CD4-positive, alpha-beta T cell treated with Interleukin-10 for 1 hour (primary cell): ENCODE results near the gene ATP12A.
"Not testable (repeated sequence)": the region's sequence is repeated elsewhere in the genome, so short reads cannot be mapped to it uniquely, and the experiment has no call there.

ENCODE experiments used
- DNase-seq: peaks from one replicate; pipeline ENCODE4 v3.0.0-alpha.2; 2020

Gene ATP12A

DNA sequence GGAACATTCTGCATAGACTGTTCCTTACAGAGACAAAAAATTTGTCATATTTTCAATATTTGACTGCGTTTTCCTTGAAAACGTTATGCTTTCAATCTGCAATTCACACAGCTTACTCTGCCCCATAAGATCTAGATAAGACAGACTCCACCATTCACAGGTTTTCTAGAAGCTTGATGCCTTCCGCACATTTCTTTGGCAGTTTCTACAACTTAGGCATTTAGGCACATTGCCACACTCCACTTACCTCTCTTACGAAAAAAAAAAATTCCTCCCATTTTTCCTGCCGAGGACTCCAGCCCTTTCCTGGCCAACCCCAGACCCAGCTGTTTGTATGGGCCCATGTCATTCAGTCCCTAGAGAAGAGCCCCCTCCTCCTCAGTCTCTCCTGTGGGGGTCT, 11.2 kb downstream of the ATP12A start:
- DNase-seq, result no peak

GRCh38 chr13:24692561-24692960, 12.4 kb downstream of the ATP12A start:
- no peak for DNase-seq

DNA sequence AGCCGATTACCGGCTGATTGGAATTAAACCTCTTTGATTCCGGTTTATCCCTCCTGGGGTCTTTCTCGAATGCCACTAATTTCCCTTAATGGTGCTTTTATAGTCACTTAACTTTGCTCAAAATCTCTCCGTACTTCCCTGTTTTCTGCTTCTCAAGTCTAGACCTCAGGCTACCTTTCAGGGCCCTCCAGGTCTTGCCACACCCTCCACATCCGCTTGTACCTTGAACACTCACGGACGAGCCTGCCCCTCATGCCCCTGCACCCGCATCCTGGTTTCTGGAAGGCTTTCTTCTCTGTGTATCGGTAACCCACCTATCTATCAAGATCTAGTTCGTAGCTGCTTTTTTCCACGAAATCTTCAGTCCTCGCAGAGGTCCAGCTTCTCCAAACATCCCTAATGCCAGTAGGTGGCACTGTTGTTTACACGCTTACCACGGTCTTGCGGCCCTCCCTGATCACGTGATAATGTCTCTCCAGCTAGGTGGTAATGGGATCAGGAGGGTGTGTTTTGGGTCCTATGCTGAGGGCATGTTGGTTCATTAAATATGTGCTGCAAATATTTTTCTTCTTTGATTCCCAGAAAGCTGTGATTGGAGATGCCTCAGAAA, 13.8 kb downstream of the ATP12A start:
- peak; percentile 55 for DNase-seq

GRCh38 chr13:24694907-24695306, 14.7 kb downstream of the ATP12A start:
- no peak for DNase-seq

DNA sequence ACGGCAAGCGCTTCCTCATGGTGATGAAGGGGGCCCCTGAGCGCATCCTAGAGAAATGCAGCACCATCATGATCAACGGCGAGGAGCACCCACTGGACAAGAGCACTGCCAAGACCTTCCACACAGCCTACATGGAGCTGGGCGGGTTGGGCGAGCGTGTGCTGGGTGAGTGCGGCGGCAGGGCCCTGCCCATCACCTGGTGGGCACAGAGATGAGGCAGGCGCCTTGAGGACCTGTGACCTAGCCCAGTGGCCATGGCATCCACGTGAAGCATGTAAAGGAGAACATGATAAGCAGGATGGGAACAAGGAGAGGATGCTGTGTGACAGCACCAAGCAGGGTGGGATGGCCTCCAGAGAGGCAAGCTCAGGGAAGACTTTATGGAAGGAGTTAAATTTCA, 18.5 kb downstream of the ATP12A start:
- no peak for DNase-seq

DNA sequence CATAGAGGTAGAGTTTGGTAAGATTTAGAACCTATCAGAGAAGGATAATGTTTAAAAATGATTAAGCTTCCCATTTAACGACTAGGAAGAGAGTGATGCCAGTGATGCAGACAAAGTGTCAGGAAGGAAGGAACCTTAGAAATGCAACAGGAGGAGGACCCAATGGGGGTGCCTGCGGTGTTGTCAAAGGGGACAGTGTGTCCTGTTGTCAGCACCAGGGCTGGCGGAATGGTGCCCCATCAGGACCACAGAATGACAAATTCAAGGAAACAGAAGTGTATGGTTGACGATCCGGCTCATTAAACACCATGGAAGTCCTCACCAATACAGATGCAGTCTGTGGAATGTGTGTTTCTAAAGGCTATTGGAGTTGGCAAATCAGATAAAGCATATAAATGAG, 19.3 kb downstream of the ATP12A start:
- DNase-seq, result no peak

DNA sequence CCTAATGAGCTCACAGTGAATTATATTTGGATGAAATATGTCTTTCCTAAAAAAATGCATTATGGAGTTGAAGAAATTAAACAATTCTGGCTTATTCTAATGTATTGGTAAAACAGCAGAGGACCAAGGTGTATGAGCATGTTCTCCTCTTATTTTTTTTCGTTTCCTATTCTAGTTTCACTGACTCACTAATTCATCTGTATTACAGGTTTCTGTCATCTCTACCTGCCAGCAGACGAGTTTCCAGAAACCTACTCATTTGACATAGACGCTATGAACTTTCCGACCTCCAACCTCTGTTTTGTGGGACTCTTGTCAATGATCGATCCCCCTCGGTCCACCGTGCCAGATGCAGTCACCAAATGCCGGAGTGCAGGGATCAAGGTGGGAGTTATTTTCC, 20.3 kb downstream of the ATP12A start:
- no peak for DNase-seq

GRCh38 chr13:24706886-24707585, 26.8 kb downstream of the ATP12A start:
- no peak for DNase-seq

GRCh38 chr13:24709186-24709913, 29.1 kb downstream of the ATP12A start:
- DNase-seq, result peak; percentile 68

DNA sequence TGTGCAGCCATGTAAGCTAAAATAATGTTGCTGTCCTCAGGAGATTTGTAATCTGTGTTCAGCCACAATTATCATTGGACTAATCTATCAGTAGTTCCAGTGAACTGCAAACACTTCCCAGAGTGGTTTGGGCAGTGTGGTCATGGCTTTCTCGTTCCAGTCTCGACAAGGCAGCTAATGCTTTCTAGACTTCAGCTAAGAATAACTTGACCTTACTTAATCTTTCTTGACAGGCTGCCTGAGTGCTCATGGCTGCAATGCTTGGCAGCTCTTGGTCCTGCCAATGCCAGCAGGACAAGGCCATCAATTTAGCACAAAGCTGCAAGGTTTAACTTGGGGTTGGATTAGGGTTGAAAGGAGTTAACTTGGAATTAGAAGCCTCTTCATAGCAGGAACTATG, 32.8 kb downstream of the ATP12A start:
- DNase-seq, result no peak

- no peak for DNase-seq
Observed at GRCh38 chr13:24716011-24716410, 35.8 kb downstream of the ATP12A start.

GRCh38 chr13:24716446-24716845, 36.2 kb downstream of the ATP12A start:
- DNase-seq, result no peak

- DNase-seq, result no peak
Observed at GRCh38 chr13:24717217-24717616, 37.0 kb downstream of the ATP12A start.

DNA sequence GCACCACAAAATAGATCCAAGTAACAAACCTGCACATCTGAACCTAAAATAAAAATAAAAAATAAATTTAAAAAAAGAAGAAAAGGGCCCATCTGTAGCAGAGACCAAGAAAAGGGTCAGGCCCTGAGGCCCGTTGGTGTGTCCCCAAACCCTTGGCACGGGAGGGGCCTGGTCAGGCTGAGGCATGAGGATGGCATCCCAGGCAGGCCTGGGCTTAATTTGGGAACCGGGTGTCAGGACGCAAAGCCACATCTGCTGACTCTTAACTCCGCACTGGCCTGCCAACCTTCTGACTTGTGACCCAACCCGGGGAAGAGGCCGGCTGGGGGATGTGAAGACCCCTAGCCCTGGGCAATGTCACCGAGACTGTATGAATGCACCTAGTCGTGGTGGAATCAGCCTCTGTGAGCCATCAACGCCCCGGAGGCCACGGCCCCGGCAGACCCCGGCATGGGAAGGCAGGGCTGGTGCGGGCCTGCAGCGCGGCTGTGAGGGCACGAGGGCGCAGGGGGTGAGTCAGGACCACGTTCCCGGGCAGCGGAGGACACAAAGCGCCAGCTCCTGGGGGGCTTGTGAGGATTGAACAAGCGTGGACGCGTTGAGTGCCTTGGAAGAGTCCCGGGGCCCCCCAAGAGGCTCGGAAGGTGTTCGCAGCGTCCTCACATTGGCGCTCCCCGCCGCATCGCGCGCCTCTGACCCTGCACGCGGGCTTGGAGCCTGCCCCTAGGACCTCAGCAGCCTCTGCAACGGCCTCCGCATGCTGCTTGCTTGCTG, 38.2 kb downstream of the ATP12A start:
- no peak for DNase-seq

DNA sequence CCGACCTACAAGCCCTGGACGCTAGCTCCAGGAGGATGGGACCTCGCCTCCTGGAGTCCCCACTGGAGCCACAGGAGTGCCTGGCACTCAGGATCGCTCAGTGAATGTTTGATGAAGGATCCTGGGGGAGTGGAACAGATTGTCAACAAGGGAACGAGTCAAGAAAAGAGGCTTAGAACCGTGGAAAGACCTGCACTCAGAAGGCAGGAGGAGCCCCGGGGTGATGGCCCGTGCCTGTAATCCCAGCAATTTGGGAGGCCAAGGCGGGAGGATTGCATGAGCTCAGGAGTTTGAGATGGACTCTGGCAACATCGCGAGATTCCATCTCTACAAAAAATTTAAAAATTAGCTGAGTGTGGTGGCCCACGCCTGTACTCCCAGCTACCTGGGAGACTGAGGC, 38.9 kb downstream of the ATP12A start:
- DNase-seq, result no peak

DNA sequence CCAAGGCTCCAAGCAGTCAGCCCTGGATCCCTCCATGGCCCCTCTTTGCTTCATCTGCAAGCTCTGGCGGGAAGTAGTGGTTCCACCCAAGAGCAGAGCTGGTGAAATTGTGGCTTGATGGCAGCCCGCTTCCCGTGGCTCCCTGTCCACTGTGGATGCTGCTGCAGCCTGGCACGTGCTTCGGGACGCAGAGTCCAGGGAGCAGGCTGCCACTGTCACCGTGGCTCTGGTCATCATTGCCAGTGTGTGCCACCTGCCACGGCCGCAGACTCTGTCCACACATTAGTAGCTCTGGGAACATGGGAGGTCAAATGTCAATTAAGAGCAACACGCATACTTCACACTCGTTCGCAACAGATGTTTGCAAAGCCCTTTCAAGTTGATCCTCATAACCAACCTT, 43.0 kb downstream of the ATP12A start:
- DNase-seq, result no peak

DNA sequence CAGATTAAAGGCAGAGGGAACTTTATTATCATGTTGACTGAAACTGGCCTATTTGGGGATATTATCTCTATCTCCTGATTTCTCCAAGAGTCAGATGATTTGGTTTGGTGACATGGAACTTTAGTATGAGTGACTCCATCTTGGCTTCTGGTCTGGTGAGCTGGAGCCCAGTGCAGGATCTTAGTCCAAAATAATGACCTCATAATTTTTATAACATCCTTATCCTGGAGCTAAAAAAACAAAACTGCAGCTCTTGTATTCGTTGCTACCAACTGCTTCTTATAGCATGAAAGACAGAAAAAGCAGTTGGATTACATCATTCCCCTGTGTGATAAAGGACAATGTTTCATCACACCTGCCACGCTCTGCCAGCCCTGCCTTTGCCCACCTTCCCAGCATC, 44.5 kb downstream of the ATP12A start:
- no peak for DNase-seq

DNA sequence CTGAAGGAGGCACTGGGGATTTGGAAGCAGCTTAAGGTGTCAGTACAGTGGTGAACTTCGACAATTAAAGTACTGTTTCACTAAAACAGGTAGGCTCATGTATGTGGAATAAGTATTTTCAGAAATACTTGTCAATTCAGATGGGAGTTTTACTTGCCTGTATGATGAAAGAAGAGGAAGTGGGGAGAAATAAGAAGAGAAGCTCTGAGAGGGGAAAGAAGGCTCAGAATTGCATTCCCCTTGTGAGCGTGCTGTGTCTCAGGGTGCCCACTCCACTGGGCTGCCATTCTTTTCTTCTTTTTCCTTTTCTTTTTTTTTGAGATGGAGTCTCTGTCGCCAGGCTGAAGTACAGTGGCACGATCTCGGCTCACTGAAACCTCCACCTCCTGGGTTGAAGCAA, 45.2 kb downstream of the ATP12A start:
- no peak for DNase-seq

DNA sequence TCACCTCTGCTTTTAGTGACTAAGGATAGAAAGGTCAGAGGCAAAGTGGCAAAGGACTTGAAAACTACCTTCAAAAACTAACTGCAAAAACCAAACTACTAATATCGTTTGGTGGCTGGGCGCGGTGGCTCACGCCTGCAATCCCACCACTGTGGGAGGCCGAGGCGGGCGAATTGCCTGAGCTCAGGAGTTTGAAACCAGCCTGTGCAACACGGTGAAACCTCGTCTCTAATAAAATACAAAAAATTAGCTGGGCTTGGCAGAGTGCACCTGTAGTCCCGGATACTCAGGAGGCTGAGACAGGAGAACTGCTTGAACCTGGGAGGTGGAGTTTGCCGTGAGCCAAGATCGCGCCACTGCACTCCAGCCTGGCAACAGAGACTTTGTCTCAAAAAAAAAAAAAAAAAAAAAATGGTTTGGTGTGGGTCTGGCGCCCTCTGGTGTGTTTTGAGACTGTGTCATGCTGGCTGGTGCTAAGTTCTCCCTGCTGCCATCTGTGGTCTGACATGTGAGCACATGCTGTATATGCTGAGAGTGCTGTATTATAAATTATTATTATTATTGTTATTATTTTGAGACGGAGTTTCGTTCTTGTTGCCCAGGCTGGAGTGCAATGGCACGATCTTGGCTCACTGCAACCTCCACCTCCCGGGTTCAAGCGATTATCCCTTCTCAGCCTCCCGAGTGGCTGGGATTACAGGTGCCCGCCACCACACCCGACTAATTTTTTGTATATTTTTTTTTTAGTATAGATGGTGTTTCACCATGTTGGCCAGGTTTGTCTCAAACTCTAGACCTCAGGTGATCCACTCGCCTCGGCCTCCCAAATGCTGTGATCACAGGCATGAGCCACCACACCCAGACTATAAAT, 47.8 kb downstream of the ATP12A start:
- peak; percentile 81 for DNase-seq

GRCh38 chr13:24730873-24731567, 50.8 kb downstream of the ATP12A start:
- DNase-seq, result not testable (repeated sequence)

DNA sequence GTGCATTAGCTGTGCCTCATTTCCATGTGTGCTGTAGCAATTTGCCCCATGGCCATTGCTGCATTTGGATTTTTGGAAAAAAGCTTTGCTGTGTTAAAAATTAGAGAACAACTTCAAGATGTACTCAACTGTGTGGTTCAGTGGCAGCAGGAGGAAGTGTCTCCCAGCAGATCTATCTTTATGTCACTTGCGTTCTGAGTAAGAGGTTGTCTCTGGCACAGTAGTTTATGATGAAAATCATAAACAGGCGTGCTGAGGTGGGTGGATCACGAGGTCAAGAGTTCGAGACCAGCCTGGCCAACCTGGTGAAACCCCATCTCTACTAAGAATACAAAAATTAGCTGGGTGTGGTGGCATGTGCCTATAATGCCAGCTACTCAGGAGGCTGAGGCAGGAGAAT, 54.7 kb downstream of the ATP12A start:
- no peak for DNase-seq

GRCh38 chr13:24737042-24737441, 56.8 kb downstream of the ATP12A start:
- DNase-seq, result no peak
